CD14-positive monocyte (primary cell): ENCODE results near the gene DLK2. TPM values are rescaled to one million over a fixed set of nuclear protein-coding genes. Genes with fewer than 3 reads are reported as not detected.
A peak's percentile ranks its signal among the peaks of the same experiment; 100 is the strongest.

Experiments used
- DNase-seq, 3 donors: peaks; one replicate each; pipeline ENCODE4 v3.0.0-alpha.2; 2011 to 2022
- H2AFZ ChIP-seq: 2 replicates; pipeline ENCODE4 v1.6.0; 2012; ENCODE audit warnings: mild to moderate bottlenecking, low read depth, low read length, inconsistent platforms; ENCODE audit not compliant: insufficient read depth, poor library complexity, severe bottlenecking
- H3K27ac ChIP-seq, 2 donors: 1 replicate in 1 of 2; 2 replicates in 1 of 2; pipeline ENCODE4 v1.5.1; 2012 to 2013; ENCODE audit warnings: low read length in 2 of 2, control low read depth in 1 of 2, inconsistent platforms in 1 of 2, low read depth in 1 of 2, mild to moderate bottlenecking in 1 of 2
- H3K27me3 ChIP-seq, 2 donors: one replicate each; pipeline versions ENCODE4 v1.6.0 to v1.6.1; 2011 to 2013; ENCODE audit warnings: low read length in 2 of 2; ENCODE audit not compliant: control insufficient read depth in 2 of 2, insufficient read depth in 2 of 2
- H3K36me3 ChIP-seq, 2 donors: replicated peaks in 1 of 2; 1 replicate in 1 of 2; 2 replicates in 1 of 2; pipeline versions ENCODE4 v1.5.1 to v1.6.1; 2012 to 2013; ENCODE audit warnings: low read length in 2 of 2, control low read depth in 1 of 2, inconsistent platforms in 1 of 2, mild to moderate bottlenecking in 1 of 2; ENCODE audit not compliant: insufficient read depth in 2 of 2, control insufficient read depth in 1 of 2
- H3K4me1 ChIP-seq, 2 donors: 1 replicate in 1 of 2; 2 replicates in 1 of 2; pipeline versions ENCODE4 v1.5.1 to v1.6.1; 2012 to 2013; ENCODE audit warnings: low read length in 2 of 2, control low read depth in 1 of 2, inconsistent platforms in 1 of 2, mild to moderate bottlenecking in 1 of 2, moderate library complexity in 1 of 2; ENCODE audit not compliant: insufficient read depth in 2 of 2, control insufficient read depth in 1 of 2
- H3K4me2 ChIP-seq: replicated peaks from 2 replicates; pipeline ENCODE3; 2012; ENCODE audit warnings: low read length, moderate library complexity, mild to moderate bottlenecking; ENCODE audit not compliant: poor library complexity, severe bottlenecking; ENCODE audit errors: extremely low read depth
- H3K4me3 ChIP-seq, 3 experiments: fragments of 200-600 bp in 1 of 3; sonication (generic) in 1 of 3; replicated peaks in 1 of 3; 1 replicate in 2 of 3; 2 replicates in 1 of 3; pipeline ENCODE4 v1.5.1; 2011 to 2013; ENCODE audit warnings: low read length in 3 of 3, mild to moderate bottlenecking in 3 of 3, control low read depth in 2 of 3, low read depth in 2 of 3, inconsistent platforms in 1 of 3, moderate library complexity in 1 of 3
- H3K79me2 ChIP-seq: 2 replicates; pipeline ENCODE4 v1.6.0; 2012; ENCODE audit warnings: mild to moderate bottlenecking, control low read depth, inconsistent platforms, low read length, moderate library complexity; ENCODE audit not compliant: insufficient read depth
- H3K9ac ChIP-seq: 2 replicates; pipeline ENCODE4 v1.6.0; 2017; ENCODE audit warnings: low read length, mild to moderate bottlenecking; ENCODE audit not compliant: insufficient read depth, poor library complexity, severe bottlenecking
- H3K9me3 ChIP-seq, 2 donors: replicated peaks in 1 of 2; 1 replicate in 1 of 2; 2 replicates in 1 of 2; pipeline versions ENCODE4 v1.5.1 to v1.6.1; 2012 to 2013; ENCODE audit warnings: low read length in 2 of 2, control low read depth in 1 of 2; ENCODE audit not compliant: control insufficient read depth in 1 of 2, insufficient read depth in 1 of 2
- H4K20me1 ChIP-seq: 2 replicates; pipeline ENCODE4 v1.6.0; 2012; ENCODE audit warnings: mild to moderate bottlenecking, low read length, control low read depth, moderate library complexity; ENCODE audit not compliant: insufficient read depth
- H3K27ac Mint-ChIP-seq, 7 donors: one replicate each; pipeline ENCODE4 v1.8.0; 2020; ENCODE audit warnings: mild to moderate bottlenecking in 7 of 7, mixed read lengths in 7 of 7, moderate library complexity in 6 of 7, inconsistent platforms in 2 of 7
- H3K27me3 Mint-ChIP-seq, 3 donors: one replicate each; pipeline ENCODE4 v1.8.0; 2021 to 2022; ENCODE audit warnings: low read depth in 3 of 3, mild to moderate bottlenecking in 3 of 3, mixed read lengths in 3 of 3, moderate library complexity in 3 of 3, inconsistent platforms in 1 of 3
- H3K36me3 Mint-ChIP-seq, 2 donors: one replicate each; pipeline ENCODE4 v1.8.0; 2020; ENCODE audit warnings: mixed read lengths in 2 of 2, inconsistent platforms in 1 of 2, mild to moderate bottlenecking in 1 of 2
- H3K4me1 Mint-ChIP-seq: one replicate; pipeline ENCODE4 v1.8.0; 2020; ENCODE audit warnings: mild to moderate bottlenecking, mixed read lengths
- H3K4me3 Mint-ChIP-seq, 2 donors: one replicate each; pipeline ENCODE4 v1.8.0; 2020; ENCODE audit warnings: mild to moderate bottlenecking in 2 of 2, mixed read lengths in 2 of 2, moderate library complexity in 1 of 2
- H3K9me3 Mint-ChIP-seq, 7 donors: one replicate each; pipeline ENCODE4 v1.8.0; 2020 to 2022; ENCODE audit warnings: mixed read lengths in 7 of 7, mild to moderate bottlenecking in 6 of 7, moderate library complexity in 6 of 7, inconsistent platforms in 2 of 7
- WGBS: methylation state at CpG from one replicate; pipeline ENCODE4 v1.1.5; 2013; ENCODE audit warnings: missing lambda C conversion rate; ENCODE audit not compliant: insufficient coverage; 5-methylcytosine and 5-hydroxymethylcytosine counted together
- intact Hi-C, 2 donors: fragments of 100-400 bp; cut with micrococcal nuclease; formaldehyde crosslinking; loops; one replicate each; pipeline versions ENCODE4 v1.15.0 to v1.15.1; 2023
- polyA plus RNA-seq, 3 donors: library from polyadenylated mRNA; depleted of rRNA in 1 of 3; unstranded in 2 of 3; stranded (reverse) in 1 of 3; fragments of 300-500 nt in 2 of 3; fragments of >200 nt in 1 of 3; fragmentation: Illumina TruSeq in 2 of 3; gene quantifications; 1 replicate in 2 of 3; 2 replicates in 1 of 3; pipeline ENCODE4 v1.2.3, GENCODE V29; 2012 to 2021
- TF ChIP-seq, protein P1 (sequence below): fragments of 200-600 bp; IDR thresholded peaks from one replicate; pipeline ENCODE4 v1.8.0; 2022; ENCODE audit warnings: antibody characterized with exemption, mild to moderate bottlenecking

Gene DLK2
- polyA plus RNA-seq, 3 donors, result 0.08 TPM; not detected in 2

DNA sequence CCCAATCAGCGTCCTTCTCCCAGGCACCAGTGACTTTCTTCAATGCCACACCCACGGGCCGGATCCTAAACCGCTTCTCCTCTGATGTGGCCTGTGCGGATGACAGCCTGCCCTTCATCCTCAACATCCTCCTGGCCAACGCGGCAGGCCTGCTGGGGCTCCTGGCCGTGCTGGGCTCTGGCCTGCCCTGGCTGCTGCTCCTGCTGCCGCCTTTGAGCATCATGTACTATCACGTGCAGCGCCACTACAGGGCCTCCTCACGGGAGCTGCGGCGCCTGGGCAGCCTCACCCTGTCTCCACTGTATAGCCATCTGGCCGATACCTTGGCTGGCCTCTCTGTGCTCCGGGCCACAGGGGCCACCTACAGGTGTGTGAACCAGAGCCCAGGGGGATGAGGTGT is 9.8 kb downstream of the DLK2 start:
- no peak overlapping the region for H3K27ac ChIP-seq
- TF ChIP-seq, protein P1, sequence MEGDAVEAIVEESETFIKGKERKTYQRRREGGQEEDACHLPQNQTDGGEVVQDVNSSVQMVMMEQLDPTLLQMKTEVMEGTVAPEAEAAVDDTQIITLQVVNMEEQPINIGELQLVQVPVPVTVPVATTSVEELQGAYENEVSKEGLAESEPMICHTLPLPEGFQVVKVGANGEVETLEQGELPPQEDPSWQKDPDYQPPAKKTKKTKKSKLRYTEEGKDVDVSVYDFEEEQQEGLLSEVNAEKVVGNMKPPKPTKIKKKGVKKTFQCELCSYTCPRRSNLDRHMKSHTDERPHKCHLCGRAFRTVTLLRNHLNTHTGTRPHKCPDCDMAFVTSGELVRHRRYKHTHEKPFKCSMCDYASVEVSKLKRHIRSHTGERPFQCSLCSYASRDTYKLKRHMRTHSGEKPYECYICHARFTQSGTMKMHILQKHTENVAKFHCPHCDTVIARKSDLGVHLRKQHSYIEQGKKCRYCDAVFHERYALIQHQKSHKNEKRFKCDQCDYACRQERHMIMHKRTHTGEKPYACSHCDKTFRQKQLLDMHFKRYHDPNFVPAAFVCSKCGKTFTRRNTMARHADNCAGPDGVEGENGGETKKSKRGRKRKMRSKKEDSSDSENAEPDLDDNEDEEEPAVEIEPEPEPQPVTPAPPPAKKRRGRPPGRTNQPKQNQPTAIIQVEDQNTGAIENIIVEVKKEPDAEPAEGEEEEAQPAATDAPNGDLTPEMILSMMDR, result no peak
- intact Hi-C loops, result no loop called here
- no peaks in the 10 kb centered on the region for H3K79me2 ChIP-seq
- no peak for DNase-seq
- H3K27me3 ChIP-seq, result no peaks in the 10 kb centered on the region
- 98% methylated on average over 14 of the region's 16 CpGs for WGBS
- no peaks in the 10 kb centered on the region for H3K9me3 ChIP-seq
- Mint-ChIP-seq H3K4me3 (no peak overlapping the region), H3K27me3 (no peaks in the 10 kb centered on the region), H3K27ac (peak overlapping the region in 2 of 7 donors; percentile 56 to 62), H3K9me3 (no peaks in the 10 kb centered on the region), H3K36me3 (peaks cover 90 to 97% of the 10 kb centered on the region in 2 donors), H3K4me1 (no peaks in the 10 kb centered on the region)
- no peak overlapping the region for H2AFZ ChIP-seq
- peaks cover 87 to 97% of the 10 kb centered on the region in 2 donors for H3K36me3 ChIP-seq
- H3K4me1 ChIP-seq, result no peaks in the 10 kb centered on the region
- H3K4me2 ChIP-seq, result no peak overlapping the region
- H3K4me3 ChIP-seq, result no peak overlapping the region
- H4K20me1 ChIP-seq, result no peaks in the 10 kb centered on the region
- no peak overlapping the region for H3K9ac ChIP-seq

DNA sequence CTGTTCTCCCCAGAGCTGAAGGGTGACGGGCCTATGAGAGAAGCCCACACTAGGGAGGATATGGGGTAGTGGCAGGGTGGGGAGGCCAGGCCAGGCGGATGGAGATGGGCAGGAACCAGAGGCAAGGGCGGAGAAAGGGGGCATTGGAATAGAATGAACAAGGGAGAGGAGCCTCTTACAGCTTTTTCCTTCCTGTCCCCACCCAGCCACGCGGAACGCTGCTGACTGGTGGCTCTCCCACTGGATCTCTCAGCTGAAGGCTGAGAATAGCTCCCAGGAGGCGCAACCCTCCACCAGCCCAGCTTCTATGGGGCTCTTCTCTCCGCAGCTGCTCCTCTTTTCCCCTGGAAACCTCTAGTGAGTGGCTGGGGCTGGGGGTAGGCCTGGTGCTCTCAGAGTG is 10.8 kb downstream of the DLK2 start:
- DNase-seq, result no peak
- Histone ChIP-seq H3K9me3 (no peaks in the 10 kb centered on the region), H3K27ac (no peak overlapping the region), H4K20me1 (no peaks in the 10 kb centered on the region), H2AFZ (no peak overlapping the region), H3K4me1 (no peaks in the 10 kb centered on the region), H3K27me3 (no peaks in the 10 kb centered on the region), H3K36me3 (peaks cover 86 to 97% of the 10 kb centered on the region in 2 donors), H3K79me2 (no peaks in the 10 kb centered on the region), H3K9ac (no peak overlapping the region), H3K4me2 (no peak overlapping the region), H3K4me3 (no peak overlapping the region)
- TF ChIP-seq, protein P1, result no peak
- Mint-ChIP-seq H3K4me1 (no peaks in the 10 kb centered on the region), H3K4me3 (no peak overlapping the region), H3K36me3 (peaks cover 83 to 97% of the 10 kb centered on the region in 2 donors), H3K27me3 (no peaks in the 10 kb centered on the region), H3K9me3 (no peaks in the 10 kb centered on the region), H3K27ac (peak overlapping the region in 1 of 7 donors; percentile 40)
- intact Hi-C loops, result no loop called here
- 100% methylated on average over 2 of the region's 8 CpGs for WGBS
